Activated CD8-positive, alpha-beta T cell treated with anti-CD3 and anti-CD28 coated beads for 36 hours (primary cell): Measurements from ENCODE around the gene PTPN12. TPM values are rescaled to one million over a fixed set of nuclear protein-coding genes. Genes with fewer than 3 reads are reported as not detected.
"Not testable (repeated sequence)": the region's sequence is repeated elsewhere in the genome, so short reads cannot be mapped to it uniquely, and the experiment has no call there.

Experiments
- ATAC-seq: fragments of 200-7000 bp; cut with Tn5 transposase; one replicate; pipeline ENCODE4 v1.10.0; 2021; ENCODE audit warnings: mild to moderate bottlenecking, moderate library complexity
- CTCF ChIA-PET: fragments of 350-600 bp; sonication (Branson Sonifier 250); formaldehyde crosslinking; loops from one replicate; lab custom pipeline; 2021; ENCODE audit warnings: antibody characterized with exemption; lab: Charles Lee
- POLR2A ChIA-PET: fragments of 350-600 bp; sonication (Branson Sonifier 250); formaldehyde crosslinking; loops from one replicate; lab custom pipeline; 2021; ENCODE audit warnings: antibody characterized with exemption; lab: Charles Lee
- DNase-seq: peaks from one replicate; pipeline ENCODE4 v3.0.0-alpha.2; 2020
- H3K27ac Mint-ChIP-seq: one replicate; pipeline ENCODE4 v1.8.0; 2021; ENCODE audit warnings: mild to moderate bottlenecking, mixed read lengths
- H3K27me3 Mint-ChIP-seq: one replicate; pipeline ENCODE4 v1.8.0; 2021; ENCODE audit warnings: mixed read lengths
- H3K36me3 Mint-ChIP-seq: one replicate; pipeline ENCODE4 v1.8.0; 2021; ENCODE audit warnings: low read depth, mixed read lengths
- H3K4me1 Mint-ChIP-seq: one replicate; pipeline ENCODE4 v1.8.0; 2021; ENCODE audit warnings: low read depth, mixed read lengths
- H3K4me3 Mint-ChIP-seq: one replicate; pipeline ENCODE4 v1.8.0; 2021; ENCODE audit warnings: mild to moderate bottlenecking, moderate library complexity, mixed read lengths
- H3K9me3 Mint-ChIP-seq: one replicate; pipeline ENCODE4 v1.8.0; 2021; ENCODE audit warnings: mixed read lengths
- intact Hi-C: fragments of 100-400 bp; cut with micrococcal nuclease; formaldehyde crosslinking; loops from one replicate; pipeline ENCODE4 v1.10.0; 2022
- total RNA-seq, 2 experiments: library from RNA; stranded (reverse); gene quantifications; one replicate each; pipeline ENCODE4 v1.2.3, GENCODE V29; 2021
- TF ChIP-seq, protein P1 (sequence below): fragments of 200-600 bp; IDR thresholded peaks from one replicate; pipeline ENCODE4 v1.8.0; 2022; ENCODE audit warnings: antibody characterized with exemption, mild to moderate bottlenecking

Gene PTPN12
- total RNA-seq, 2 experiments from 2014 or later = 8.1 to 10.0 TPM

GRCh38 chr7:77649716-77650349 is 112.7 kb downstream of the PTPN12 start:
- TF ChIP-seq, protein P1, sequence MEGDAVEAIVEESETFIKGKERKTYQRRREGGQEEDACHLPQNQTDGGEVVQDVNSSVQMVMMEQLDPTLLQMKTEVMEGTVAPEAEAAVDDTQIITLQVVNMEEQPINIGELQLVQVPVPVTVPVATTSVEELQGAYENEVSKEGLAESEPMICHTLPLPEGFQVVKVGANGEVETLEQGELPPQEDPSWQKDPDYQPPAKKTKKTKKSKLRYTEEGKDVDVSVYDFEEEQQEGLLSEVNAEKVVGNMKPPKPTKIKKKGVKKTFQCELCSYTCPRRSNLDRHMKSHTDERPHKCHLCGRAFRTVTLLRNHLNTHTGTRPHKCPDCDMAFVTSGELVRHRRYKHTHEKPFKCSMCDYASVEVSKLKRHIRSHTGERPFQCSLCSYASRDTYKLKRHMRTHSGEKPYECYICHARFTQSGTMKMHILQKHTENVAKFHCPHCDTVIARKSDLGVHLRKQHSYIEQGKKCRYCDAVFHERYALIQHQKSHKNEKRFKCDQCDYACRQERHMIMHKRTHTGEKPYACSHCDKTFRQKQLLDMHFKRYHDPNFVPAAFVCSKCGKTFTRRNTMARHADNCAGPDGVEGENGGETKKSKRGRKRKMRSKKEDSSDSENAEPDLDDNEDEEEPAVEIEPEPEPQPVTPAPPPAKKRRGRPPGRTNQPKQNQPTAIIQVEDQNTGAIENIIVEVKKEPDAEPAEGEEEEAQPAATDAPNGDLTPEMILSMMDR = no peak

GRCh38 chr7:77651575-77652162 is 114.6 kb downstream of the PTPN12 start:
- peak; percentile 46 for DNase-seq
- Mint-ChIP-seq H3K36me3 (no peaks in the 10 kb centered on the region), H3K4me1 (no peaks in the 10 kb centered on the region), H3K27ac (no peak overlapping the region), H3K27me3 (no peaks in the 10 kb centered on the region), H3K4me3 (no peak overlapping the region), H3K9me3 (no peaks in the 10 kb centered on the region)
- TF ChIP-seq, protein P1 = peak; percentile 77
- POLR2A ChIA-PET = interaction anchor here (0.9 kb wide), 1 partner anchor 44 kb away, joined by 4 read pairs; no protein-coding TSS in a partner anchor
- intact Hi-C loops = loop anchor here (10.0 kb wide), 1 partner anchor 383 kb away; no protein-coding TSS in a partner anchor
- CTCF ChIA-PET = interaction anchor here (0.6 to 14.1 kb wide), 82 partner anchors 9 to 426 kb away, joined by 3 to 176 read pairs (median 5); partner anchors contain the start of genes PHTF2, RSBN1L and TMEM60
- ATAC-seq = no peak

More at GRCh38 chr7:77649716-77650349, 112.7 kb downstream of the PTPN12 start:
- no peak overlapping the region for H3K4me3 Mint-ChIP-seq
- H3K9me3 Mint-ChIP-seq = no peaks in the 10 kb centered on the region
- no peaks in the 10 kb centered on the region for H3K27me3 Mint-ChIP-seq
- ATAC-seq (no peak), DNase-seq (no peak)
- no peaks in the 10 kb centered on the region for H3K36me3 Mint-ChIP-seq
- no peak overlapping the region for H3K27ac Mint-ChIP-seq
- no peaks in the 10 kb centered on the region for H3K4me1 Mint-ChIP-seq
- intact Hi-C loops = loop anchor here (10.0 kb wide), 1 partner anchor 385 kb away; no protein-coding TSS in a partner anchor
- POLR2A ChIA-PET = no interaction called here
- CTCF ChIA-PET = interaction anchor here (1.0 to 14.1 kb wide), 8 partner anchors 10 to 391 kb away, joined by 3 to 176 read pairs (median 14); partner anchors contain the start of gene PHTF2

- POLR2A ChIA-PET = interaction anchor here (0.6 kb wide), 1 partner anchor 1327 kb away, joined by 3 read pairs; no protein-coding TSS in a partner anchor
- ATAC-seq, H3K9me3 Mint-ChIP-seq, H3K36me3 Mint-ChIP-seq, H3K27ac Mint-ChIP-seq, H3K4me1 Mint-ChIP-seq, DNase-seq, H3K4me3 Mint-ChIP-seq, H3K27me3 Mint-ChIP-seq: not testable (repeated sequence)
- CTCF ChIA-PET = interaction anchor here (1.4 to 14.1 kb wide), 6 partner anchors 21 to 367 kb away, joined by 8 to 176 read pairs (median 15); no protein-coding TSS in a partner anchor
- intact Hi-C loops = loop anchor here (10.0 kb wide), 1 partner anchor 382 kb away; no protein-coding TSS in a partner anchor
Measured at GRCh38 chr7:77652826-77653225, 115.7 kb downstream of the PTPN12 start.

DNA sequence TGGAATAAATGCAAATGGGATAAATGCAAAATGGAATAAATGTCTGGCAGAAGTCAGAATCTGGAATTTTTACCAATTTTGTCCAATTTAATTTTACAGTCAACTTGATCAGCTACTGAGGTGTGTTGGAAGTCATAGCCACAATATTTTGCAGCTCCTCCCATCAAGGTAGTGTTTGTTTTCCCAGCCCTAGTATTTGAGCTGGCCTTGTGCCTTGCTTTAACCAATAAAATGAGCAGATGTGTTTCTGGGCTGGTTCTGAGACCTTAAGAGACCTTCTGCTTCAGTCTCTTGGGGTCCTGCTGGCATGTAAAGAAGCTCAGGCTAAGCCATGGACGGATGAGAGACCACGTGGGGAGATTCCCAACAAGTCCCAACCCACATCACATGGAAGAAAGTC is 116.5 kb downstream of the PTPN12 start:
- no peaks in the 10 kb centered on the region for H3K9me3 Mint-ChIP-seq
- intact Hi-C loops = loop anchor here (10.0 kb wide), 1 partner anchor 381 kb away; no protein-coding TSS in a partner anchor
- TF ChIP-seq, protein P1 = no peak
- CTCF ChIA-PET = interaction anchor here (0.6 to 14.1 kb wide), 6 partner anchors 101 to 367 kb away, joined by 3 to 176 read pairs (median 14); no protein-coding TSS in a partner anchor
- H3K4me3 Mint-ChIP-seq = no peak overlapping the region
- DNase-seq (no peak), ATAC-seq (no peak)
- POLR2A ChIA-PET = no interaction called here
- no peak overlapping the region for H3K27ac Mint-ChIP-seq
- H3K36me3 Mint-ChIP-seq = no peaks in the 10 kb centered on the region
- no peaks in the 10 kb centered on the region for H3K27me3 Mint-ChIP-seq
- no peaks in the 10 kb centered on the region for H3K4me1 Mint-ChIP-seq

- ATAC-seq (no peak), DNase-seq (no peak)
- Mint-ChIP-seq H3K27ac (no peak overlapping the region), H3K27me3 (no peaks in the 10 kb centered on the region), H3K9me3 (no peaks in the 10 kb centered on the region), H3K36me3 (no peaks in the 10 kb centered on the region), H3K4me3 (no peak overlapping the region), H3K4me1 (no peaks in the 10 kb centered on the region)
- ChIA-PET POLR2A (no interaction called here), CTCF (interaction anchor here (0.9 to 14.1 kb wide), 3 partner anchors 99 to 384 kb away, joined by 4 to 176 read pairs (median 96); no protein-coding TSS in a partner anchor)
- intact Hi-C loops = loop anchor here (10.0 kb wide), 1 partner anchor 379 kb away; no protein-coding TSS in a partner anchor
- TF ChIP-seq, protein P1 = no peak
Measured at GRCh38 chr7:77655356-77655755, 118.3 kb downstream of the PTPN12 start.
